Measurements from ENCODE around the gene GMDS. TPM values are rescaled to one million over a fixed set of nuclear protein-coding genes. Genes with fewer than 3 reads are reported as not detected.

GMDS gene
- total RNA-seq, 1 experiment from 2014 or later: 10.0 TPM

DNA sequence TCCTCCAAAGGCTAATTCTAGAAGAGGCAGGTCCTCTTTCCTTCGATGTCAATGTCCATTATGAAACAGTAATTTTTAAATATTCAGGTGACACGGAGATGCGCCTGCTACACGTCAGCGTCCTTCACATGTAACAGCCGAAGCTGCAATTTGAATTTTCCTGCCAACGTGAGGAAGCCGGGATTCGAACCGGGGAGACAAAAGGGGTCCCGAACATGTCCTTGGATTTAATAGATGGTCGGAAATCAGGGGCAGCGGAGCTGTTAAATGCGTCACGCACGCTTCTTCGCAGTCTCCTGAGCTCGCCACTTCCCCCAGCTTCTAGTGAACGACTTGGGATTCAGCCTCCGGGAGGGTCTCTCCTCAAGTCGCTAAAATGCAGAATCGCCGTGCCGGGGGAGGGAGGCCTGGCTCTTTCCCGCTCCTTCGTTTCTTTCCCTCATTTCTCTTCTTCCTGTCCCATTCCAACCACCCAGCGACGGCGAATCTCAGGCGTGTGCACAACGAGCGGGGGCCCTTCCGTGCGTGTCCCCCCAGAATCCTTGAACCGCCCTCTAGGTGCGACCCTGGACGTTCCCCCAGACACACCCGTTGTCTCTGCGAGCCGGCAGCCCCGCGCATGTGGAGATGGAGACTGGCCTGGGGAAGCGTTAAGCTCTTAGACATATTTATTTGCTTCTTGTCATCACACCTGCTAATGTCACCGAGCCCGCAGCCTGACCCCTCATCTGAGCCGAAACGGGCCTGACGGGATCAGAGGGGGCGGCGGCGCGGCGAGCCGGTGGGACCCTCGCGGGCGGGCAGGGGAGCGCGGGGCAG, 637.0 kb downstream of the GMDS start:
- no peak for DNase-seq (ENCODE audit: low read depth)

DNA sequence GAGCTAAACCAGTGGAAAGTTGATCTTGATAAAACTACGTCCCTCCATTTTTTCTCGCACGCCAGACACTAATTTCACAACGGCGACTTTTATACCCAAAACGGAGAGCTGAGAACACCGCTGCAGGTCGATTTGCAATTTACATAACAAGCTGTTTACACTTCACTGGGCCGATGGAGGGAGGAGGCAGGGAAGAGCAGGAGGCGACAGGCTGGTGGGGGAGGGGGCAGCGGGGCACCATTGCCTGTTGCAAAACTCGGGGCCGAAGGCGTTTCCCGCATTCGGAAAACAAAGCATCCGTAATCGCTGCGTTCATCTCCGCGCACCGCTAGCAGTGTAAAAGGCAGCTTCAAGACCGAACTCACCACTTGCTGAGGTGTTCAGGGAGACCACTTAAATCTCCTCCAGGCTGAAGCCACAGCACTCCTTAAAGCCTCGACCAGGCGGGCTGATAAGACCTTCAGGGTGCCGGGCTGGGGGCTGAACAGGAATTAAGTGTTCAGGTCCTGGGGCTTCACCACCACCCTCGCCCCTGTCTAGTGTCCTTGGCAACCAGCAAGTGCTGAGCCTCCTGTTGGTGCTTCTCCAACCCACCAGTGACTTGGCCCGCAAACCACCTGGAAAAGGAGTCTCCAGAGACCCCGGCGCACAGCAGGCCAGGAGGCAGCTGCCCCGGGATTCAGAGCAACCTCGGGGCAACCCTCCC, 637.7 kb downstream of the GMDS start:
- no peak for DNase-seq (ENCODE audit: low read depth)

DNA sequence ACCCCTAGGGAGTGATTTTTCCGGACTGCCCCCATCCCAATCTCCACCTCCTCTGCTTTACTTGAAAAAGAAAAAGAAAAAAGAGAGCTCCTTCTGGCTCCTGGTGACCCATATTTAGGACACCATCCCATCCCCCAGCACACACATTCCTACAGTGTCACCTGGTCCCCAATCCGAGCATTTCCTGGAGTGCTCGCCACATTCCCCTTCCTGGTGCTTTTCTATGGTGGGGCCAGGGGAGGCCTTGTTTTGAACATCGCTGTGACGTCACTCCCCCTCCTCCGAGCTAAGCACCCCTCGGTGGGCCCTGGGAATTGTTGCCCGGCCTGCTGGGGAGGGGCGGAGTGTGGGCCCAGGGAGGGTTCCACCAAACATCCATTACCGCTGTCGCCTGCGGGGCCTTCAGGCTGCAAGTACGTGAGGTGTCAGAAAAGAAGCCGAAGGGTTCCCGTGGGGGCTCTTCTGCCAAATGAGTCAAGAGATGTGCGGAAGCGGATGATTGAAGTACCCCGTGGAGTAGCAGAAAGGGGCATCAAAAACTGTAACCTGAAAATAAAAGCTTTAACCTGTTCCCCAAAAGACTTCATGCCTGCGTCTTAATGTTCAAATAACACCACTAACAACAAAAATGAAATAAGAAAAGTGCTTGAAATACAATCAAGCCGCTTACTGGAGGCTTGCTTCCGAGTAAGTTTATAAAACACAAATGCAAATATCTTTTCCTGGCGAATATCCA, 638.5 kb downstream of the GMDS start:
- DNase-seq (ENCODE audit: low read depth): no peak

DNA sequence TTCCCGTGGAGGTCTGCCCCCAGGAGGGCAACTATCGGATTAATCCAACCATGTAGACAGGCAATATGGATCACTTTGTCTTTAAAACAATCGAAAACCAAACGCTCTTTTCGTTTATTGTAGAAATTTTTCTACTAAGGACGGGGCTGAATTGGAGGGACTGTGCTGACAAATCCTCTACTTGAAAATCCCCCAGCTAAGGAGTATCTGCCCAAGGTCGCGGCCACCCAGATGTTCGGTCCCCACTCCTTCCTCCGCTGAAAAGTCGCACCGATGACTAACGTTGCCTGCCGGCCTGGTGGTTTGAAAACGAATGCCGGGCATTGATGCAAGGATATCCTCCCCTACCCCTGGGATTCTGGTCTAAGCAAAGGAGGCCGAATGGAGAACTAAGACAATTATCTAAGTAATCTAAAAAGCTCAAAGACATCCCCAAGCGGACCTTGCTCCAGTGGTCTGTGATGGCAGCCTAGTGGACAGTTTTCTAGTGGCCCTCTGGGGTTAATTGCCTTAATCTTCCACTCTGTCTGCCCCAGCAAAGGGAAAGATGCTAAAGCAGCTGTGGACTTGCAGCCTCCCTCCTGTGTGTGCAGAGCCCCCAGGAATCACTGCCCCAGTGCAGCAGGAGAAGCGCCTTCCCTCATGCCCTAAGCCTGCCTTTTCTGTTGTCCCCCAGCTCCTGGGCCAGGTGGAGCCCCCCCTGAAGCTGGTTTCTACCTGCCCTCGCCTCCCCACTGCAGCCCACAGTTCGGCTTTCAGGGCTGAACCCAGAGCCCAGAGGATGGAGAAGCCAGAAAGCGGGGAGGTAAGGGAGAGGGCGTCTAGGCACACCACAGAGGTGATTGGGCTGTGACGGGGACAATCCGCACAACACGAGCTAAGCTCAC, 639.3 kb downstream of the GMDS start:
- no peak for DNase-seq (ENCODE audit: low read depth)

DNA sequence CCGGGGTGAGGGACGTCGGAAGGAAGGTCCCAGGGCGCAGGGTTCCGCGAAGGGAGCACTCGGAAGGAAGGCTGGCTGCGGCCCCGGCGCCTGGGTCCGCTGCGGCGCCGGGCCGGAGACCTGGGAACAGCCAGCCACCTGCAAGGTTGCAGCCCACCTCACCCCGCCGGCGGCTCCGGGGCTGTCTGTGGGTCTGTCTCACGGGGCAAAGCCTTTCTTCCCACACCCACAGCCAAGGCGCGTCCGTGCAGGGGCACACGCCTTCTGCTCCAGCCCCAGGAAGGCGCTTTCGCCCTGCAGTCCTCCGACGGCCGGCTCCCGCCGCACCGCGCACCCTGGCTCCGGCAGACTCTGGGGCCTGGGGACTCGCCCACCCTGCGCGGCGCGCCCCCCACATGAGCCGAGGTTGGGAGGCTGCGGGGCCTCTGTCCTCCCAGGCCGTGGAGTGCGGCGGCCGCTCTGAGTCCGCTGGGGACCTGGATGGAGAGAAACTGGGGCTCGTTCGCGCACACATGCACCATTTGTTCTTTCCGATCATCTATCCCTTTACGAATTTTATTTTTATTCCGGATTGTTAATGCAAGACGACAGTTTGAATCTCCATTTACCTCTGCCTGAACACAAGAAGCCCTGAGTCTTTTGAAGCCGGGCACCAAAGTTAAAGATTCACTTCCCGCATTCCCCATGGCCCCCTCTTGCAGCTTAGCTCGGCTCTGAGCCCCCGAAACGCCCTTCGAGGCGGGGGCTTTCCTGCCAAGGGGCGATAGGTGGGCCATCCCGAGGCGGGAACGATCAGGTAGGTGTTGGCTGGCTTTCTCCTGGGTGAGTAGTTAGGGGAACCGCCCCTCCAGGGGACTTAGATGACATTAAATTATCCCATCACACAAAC, 640.2 kb downstream of the GMDS start:
- DNase-seq (ENCODE audit: low read depth): no peak

DNA sequence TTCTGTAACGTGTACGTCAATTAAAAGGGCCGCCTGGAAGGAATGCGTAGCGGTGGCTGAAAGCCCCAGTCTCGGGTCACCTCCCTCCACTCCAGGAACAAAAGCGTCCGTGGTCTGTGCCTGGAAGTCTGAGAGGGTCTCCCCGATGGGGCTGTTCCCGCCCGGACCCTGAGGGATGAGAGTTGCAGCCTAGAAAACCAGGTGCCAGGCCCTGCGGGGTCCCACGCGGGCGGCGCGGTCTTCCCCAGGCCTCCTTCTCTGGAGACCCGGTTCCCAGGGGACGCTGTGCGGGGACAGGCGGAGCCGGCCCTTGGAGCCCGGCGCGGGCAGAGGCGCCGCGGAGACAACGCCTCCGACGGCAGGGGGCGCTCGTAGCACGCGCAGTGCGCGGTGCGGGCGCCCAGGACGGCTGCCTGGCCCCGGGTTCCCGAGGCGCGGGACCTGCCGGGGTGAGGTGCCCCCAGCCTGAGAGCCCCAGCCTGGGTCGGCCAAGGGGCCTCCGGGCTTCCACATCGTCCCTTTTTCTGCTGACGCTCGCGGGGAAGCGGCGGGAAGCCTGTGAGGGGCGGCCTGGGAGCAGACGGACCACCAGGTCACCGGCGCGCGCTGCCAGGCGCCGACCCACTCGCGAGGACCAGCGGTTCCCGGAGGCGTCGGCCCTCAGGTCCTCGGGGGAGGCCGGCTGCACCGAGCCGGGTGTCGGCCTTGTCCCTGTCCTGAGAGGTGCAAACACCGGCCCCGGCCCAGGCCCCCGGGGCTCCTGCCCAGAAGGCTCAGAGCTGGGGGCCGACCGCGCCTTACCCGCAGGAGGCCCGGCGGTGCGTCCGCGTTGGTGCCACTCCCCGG, 641.0 kb downstream of the GMDS start:
- peak; percentile 50 for DNase-seq (ENCODE audit: low read depth)

DNA sequence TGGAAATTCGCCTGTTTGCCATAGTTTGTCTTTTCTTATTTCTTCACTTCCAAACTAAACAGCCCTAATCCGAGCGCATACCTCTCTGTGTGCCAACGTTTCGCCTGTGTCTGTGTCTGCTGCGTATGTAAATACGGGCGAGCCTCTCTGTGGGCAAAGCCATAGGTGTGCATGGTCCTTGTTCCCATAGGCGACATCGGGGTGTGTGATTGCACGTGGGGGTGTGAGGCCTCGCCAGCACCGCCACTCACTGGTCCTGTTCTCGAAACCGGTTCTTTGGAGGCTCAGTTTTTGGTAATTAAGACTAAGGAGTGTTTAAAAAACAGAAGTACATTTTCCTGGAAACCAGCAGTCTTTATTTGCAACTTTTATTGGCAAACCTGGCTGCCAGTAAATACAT, 641.7 kb downstream of the GMDS start:
- DNase-seq (ENCODE audit: low read depth): no peak

DNA sequence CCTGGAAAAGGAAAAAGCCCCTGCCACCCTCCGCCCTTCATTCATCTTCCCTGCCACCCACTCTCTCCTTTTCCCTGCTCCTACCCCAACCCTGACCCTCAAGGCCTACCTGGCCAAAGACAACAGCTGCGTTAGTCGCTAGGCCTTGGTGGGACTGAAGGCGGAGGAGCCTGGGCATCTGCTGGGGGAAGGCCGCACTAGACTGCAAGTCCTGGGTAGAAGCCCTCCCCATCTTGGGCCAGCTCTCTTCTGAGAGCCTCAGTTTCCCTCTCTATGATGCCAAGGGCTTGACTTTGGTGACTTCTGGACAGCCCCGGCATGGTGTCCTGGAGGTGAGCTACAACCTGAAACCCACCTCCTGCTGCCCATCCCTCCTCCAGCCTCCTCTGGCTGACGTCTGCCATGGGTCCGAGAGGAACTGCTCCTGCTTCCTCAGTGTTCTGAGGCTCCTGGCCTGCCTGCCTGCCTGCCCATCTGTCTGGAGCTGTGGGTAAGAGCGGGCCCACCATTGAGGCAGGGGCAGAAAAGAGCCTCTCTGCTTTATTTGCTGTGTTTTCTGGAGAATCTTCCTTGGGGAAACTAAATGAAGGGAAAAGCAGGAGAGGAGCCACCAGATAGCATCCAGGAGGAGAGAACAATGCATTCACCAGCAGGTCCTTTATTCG, 643.2 kb downstream of the GMDS start:
- DNase-seq (ENCODE audit: low read depth): no peak

DNA sequence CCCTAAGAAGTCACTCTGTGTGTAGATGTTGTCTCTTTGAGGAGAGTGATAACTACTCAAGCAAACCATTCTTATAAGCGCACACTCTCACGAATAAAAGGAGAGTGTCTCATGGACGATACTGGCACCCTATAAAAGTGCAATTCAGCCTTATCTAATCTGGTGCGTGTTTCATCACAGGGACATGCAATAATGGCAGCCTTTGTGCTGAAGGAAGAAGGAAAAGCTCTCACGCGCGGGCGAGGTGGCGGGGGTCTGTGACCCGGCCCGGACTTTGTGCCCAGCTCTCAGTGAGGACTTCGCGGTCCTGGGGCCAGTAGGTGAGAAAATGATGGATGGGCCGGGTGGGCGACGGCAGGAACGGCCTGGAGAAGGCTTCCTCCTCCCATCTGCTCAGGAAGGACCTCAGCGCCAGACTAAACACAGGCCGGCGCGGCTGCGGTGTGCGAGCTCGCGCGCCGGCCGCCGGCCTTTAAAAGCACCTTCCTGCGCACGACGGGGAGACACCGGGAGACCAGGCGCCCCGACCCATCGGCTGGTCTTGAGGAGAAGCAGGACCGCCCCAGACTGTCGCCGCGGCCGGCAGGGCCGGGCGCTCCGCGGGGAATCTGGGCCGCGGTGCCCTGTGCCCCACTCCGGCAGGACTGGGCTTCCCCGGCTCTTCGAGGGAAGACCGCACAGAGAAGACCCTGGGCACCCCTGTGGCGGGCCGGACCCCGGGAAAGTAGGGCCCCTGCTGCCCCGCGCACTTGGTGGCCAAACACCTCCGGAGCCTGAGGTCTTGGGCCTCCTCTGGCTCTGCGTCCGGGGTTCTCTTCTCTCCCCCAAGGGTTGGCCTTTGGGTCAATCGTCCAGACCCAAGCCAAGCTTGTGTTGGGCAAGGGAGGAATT, 644.0 kb downstream of the GMDS start:
- DNase-seq (ENCODE audit: low read depth): no peak

DNA sequence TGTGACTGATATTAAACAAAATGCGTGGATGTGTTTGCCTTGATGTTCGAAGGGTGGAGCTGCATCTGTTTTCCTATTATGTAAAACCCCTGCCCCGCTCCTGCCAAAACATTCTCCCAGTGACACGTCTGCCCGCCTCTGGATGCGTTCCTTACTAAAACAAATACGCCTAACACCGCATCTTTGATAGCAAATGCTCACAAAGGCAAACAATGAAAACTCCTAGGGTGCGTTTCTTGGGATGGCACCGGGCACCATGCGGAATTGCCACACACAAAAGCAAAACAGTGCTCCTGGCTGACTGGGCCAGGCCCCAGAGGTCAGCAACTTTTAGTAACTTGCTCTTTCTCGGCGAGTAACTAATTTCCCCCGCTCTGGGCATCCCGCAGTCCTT, 644.6 kb downstream of the GMDS start:
- DNase-seq (ENCODE audit: low read depth): no peak

DNA sequence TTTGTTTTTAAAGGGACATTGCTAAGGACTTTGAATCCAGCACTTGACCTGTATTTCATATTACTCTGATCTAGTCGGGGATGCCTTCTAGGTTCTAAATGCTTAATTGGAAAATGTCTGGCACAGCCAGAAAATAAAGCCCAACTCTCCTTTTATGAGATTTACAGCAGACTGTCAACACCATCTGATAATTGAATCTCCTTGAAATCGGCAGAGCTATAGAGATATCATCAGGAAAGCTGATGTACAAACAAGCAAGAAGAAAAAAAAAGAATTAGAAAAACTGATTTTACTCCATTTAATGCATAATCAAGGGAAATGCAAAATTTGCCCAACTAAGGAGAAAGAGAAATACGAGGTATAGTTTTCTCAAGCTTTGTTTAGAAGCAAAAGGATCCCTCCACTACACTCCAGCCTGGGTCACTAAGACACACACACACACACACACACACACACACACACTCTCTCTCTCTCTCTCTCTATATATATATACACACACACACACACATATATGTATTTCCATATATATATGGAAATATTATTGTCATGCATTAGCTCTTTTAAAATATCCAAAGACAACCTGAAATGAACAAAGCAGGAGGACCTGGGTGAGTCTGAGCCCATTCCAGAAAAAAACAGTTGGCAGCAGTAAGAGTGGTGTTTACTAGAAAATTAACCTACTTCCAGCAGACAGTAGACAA, 645.2 kb downstream of the GMDS start:
- no peak for DNase-seq (ENCODE audit: low read depth)

DNA sequence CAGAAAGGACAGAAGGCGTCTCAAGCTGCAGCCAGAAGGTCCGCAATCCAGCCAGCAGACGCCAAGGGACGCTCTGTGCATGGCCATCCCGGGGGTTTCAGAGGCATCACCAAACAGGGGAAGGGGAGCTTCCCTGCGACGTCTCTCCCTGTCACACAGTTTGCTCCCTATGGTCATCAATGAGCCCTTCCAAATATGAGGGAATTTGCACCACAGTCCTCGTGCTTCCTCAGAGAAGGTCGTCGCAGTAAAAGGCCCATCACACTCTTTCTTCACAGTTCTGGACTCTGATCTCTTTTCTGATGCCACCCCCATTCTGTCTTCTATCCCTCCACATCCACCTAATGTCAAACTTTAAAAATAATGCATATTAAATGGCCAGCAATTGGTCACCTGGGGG, 645.9 kb downstream of the GMDS start:
- no peak for DNase-seq (ENCODE audit: low read depth)

DNA sequence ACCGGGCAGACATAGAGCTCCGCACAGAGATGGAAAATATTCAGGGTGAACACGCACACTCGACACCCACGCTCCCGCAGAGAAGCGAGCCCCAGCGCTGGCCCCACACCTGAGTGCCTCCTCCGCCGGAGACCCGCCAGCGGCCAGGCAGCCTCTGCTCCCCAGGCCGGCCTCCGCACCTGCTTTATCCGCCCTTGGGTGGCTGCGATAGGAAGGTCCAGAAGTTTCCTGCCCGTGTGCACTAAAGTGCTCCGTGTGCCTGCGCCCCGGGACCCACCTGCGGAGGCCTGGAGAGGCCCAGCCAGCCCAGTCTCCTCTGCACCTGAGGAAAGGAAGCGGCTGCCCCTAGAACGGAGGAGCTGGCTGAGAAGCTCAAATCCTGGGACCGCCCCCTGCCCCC, 646.5 kb downstream of the GMDS start:
- no peak for DNase-seq (ENCODE audit: low read depth)

DNA sequence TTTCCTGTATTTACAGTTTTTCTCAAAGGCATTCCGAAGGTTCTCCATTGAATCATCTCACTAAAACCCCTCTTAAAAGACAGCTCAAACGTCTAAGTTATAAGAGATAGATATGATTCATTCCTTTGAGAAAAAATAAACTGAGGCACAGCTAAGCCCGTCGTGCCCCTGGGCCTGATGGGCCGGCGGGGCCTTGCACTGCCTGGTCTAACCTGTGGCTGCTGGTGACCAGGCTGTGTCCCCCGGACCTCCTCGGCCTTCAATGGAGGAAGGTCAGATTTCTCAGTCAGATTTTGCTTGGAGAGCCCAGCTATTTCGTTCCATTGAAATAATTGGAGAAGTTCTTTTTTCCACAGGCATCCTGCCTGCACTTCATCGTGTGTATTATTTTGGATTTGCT, 647.0 kb downstream of the GMDS start:
- no peak for DNase-seq (ENCODE audit: low read depth)

DNA sequence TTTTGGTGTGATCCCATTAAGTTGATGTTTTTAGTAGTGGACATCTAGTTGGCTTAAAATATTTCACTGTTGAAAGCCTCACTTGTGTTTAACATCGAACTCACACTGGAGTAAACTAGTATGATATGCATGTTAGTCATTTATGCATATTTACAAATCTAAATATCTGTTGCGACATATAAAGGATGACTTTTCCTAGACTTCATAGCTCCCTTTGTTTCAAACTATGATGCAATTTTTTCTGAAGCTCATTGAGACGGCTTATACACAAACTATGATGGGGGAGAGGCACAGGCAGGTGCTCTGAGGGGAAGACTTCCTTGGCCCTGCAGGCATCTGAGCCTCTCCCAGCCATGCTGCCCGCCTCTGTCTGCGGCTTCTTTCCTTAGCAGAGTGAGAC, 647.5 kb downstream of the GMDS start:
- DNase-seq (ENCODE audit: low read depth): peak; percentile 41

DNA sequence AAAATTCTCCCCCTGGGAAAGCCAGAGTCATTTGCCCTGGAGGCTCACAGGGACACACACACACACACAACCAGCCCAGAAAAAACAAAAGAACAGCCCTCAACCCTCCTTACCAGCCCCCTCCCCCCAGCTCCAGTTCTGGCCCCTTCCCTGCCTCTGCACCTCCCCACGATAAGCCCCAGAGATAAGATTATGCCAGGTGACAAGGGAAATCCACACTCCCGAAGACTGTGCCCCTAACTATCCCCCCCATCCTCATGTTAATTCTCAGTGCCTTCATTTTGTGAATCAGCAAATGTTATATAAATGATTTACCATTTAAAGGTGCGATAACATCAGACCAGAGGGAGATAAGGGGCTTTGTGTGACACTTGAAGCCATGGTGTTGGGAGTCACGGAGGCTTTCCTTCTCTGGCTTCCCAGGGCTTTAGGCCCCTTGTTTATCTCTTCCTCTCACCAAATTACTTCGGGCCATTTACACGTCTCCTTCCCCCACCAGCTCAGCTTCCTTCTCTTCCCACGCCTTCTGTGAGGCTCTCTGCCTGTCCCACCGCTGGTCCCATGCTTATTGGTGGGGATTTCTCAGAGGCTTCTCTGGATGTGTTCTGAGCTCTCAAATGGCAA, 648.2 kb downstream of the GMDS start:
- DNase-seq (ENCODE audit: low read depth): no peak

All from HT1080 (cell line).